COR-L47 (cell line): Measurements from ENCODE around the gene VIM.
"Not testable (repeated sequence)": the region's sequence is repeated elsewhere in the genome, so short reads cannot be mapped to it uniquely, and the experiment has no call there.

Experiments used
- DNase-seq: peaks from one replicate; lab custom pipeline; 2025; lab: John Stamatoyannopoulos, UW

VIM gene

GRCh38 chr10:17232276-17232960, 4.4 kb downstream of the VIM start:
- DNase-seq, result no peak

- DNase-seq, result no peak
Observed at GRCh38 chr10:17233286-17233991, 5.4 kb downstream of the VIM start.

- DNase-seq, result no peak
Observed at GRCh38 chr10:17234431-17234945, 6.4 kb downstream of the VIM start.

- no peak for DNase-seq
Observed at GRCh38 chr10:17235136-17235535, 7.1 kb downstream of the VIM start.

GRCh38 chr10:17236468-17237148, 8.6 kb downstream of the VIM start:
- no peak for DNase-seq

GRCh38 chr10:17237149-17237527, 9.1 kb downstream of the VIM start:
- DNase-seq, result no peak

- DNase-seq, result no peak
Observed at GRCh38 chr10:17237915-17238444, 9.9 kb downstream of the VIM start.

- no peak for DNase-seq
Observed at GRCh38 chr10:17238445-17239291, 10.6 kb downstream of the VIM start.

GRCh38 chr10:17239345-17240085, 11.5 kb downstream of the VIM start:
- DNase-seq, result no peak

GRCh38 chr10:17240096-17240495, 12.1 kb downstream of the VIM start:
- no peak for DNase-seq

GRCh38 chr10:17240616-17241015, 12.6 kb downstream of the VIM start:
- no peak for DNase-seq

- no peak for DNase-seq
Observed at GRCh38 chr10:17241611-17242333, 13.7 kb downstream of the VIM start.

GRCh38 chr10:17244700-17245365, 16.8 kb downstream of the VIM start:
- DNase-seq, result no peak

- no peak for DNase-seq
Observed at GRCh38 chr10:17247210-17247609, 19.2 kb downstream of the VIM start.

- no peak for DNase-seq
Observed at GRCh38 chr10:17248964-17249363, 20.9 kb downstream of the VIM start.

- no peak for DNase-seq
Observed at GRCh38 chr10:17249820-17250219, 21.8 kb downstream of the VIM start.

- DNase-seq, result no peak
Observed at GRCh38 chr10:17250736-17251135, 22.7 kb downstream of the VIM start.

GRCh38 chr10:17254543-17255050, 26.6 kb downstream of the VIM start:
- DNase-seq, result not testable (repeated sequence)

GRCh38 chr10:17255512-17255911, 27.5 kb downstream of the VIM start:
- DNase-seq, result no peak

GRCh38 chr10:17256051-17256450, 28.0 kb downstream of the VIM start:
- no peak for DNase-seq
